Neuronal stem cell (in vitro differentiated cells): ENCODE measurements around the gene FLT4.
"Not testable (repeated sequence)": the region's sequence is repeated elsewhere in the genome, so short reads cannot be mapped to it uniquely, and the experiment has no call there.

Experiments
- DNase-seq: peaks from one replicate; pipeline ENCODE4 v3.0.0-alpha.2; 2013; ENCODE audit warnings: low spot score
- H2AFZ ChIP-seq: one replicate; pipeline ENCODE4 v1.6.1; 2013; ENCODE audit warnings: mild to moderate bottlenecking, low read length, inconsistent platforms
- H2AK5ac ChIP-seq: 2 replicates; pipeline ENCODE4 v1.6.1; 2013; ENCODE audit warnings: low read depth, mild to moderate bottlenecking, inconsistent platforms, low read length, moderate library complexity, mixed read lengths
- H2BK120ac ChIP-seq: 2 replicates; pipeline ENCODE4 v1.6.1; 2013; ENCODE audit warnings: low read depth, mild to moderate bottlenecking, inconsistent platforms, low read length, moderate library complexity, mixed read lengths
- H2BK12ac ChIP-seq: one replicate; pipeline ENCODE4 v1.6.1; 2013; ENCODE audit warnings: low read length, inconsistent platforms
- H2BK15ac ChIP-seq: 2 replicates; pipeline ENCODE4 v1.6.1; 2013; ENCODE audit warnings: mild to moderate bottlenecking, low read length, inconsistent platforms, mixed read lengths
- H2BK5ac ChIP-seq: one replicate; pipeline ENCODE4 v1.6.1; 2013; ENCODE audit warnings: inconsistent platforms, mild to moderate bottlenecking, low read length, moderate library complexity
- H3K14ac ChIP-seq: one replicate; pipeline ENCODE4 v1.6.1; 2013; ENCODE audit warnings: low read length, inconsistent platforms
- H3K18ac ChIP-seq: 2 replicates; pipeline ENCODE4 v1.6.1; 2013; ENCODE audit warnings: low read length, inconsistent platforms
- H3K23ac ChIP-seq: 2 replicates; pipeline ENCODE4 v1.6.1; 2013; ENCODE audit warnings: low read depth, mild to moderate bottlenecking, mixed read lengths, low read length, inconsistent platforms; ENCODE audit not compliant: poor library complexity
- H3K27ac ChIP-seq: replicated peaks from 3 replicates; pipeline ENCODE4 v1.5.1; 2013; ENCODE audit warnings: low read length, inconsistent platforms
- H3K27me3 ChIP-seq, 3 experiments: 2 replicates each; pipeline ENCODE4 v1.6.1; 2013; ENCODE audit warnings: low read length in 3 of 3, mild to moderate bottlenecking in 2 of 3, inconsistent platforms in 1 of 3, low read depth in 1 of 3, mixed read lengths in 1 of 3, moderate library complexity in 1 of 3; ENCODE audit not compliant: control insufficient read depth in 3 of 3, insufficient read depth in 3 of 3
- H3K36me3 ChIP-seq, 2 donors: replicated peaks in 1 of 2; 2 replicates each; pipeline ENCODE4 v1.6.1; 2013; ENCODE audit warnings: low read length in 2 of 2; ENCODE audit not compliant: control insufficient read depth in 2 of 2, insufficient read depth in 2 of 2
- H3K4ac ChIP-seq: 2 replicates; pipeline ENCODE4 v1.6.1; 2013; ENCODE audit warnings: inconsistent platforms, mild to moderate bottlenecking, low read length, moderate library complexity
- H3K4me1 ChIP-seq, 2 donors: 1 replicate in 1 of 2; 2 replicates in 1 of 2; pipeline ENCODE4 v1.6.1; 2013; ENCODE audit warnings: low read length in 2 of 2, low read depth in 1 of 2; ENCODE audit not compliant: control insufficient read depth in 2 of 2, insufficient read depth in 1 of 2
- H3K4me2 ChIP-seq: one replicate; pipeline ENCODE4 v1.6.1; 2013; ENCODE audit warnings: mild to moderate bottlenecking, low read length, inconsistent platforms; ENCODE audit not compliant: insufficient read depth, poor library complexity, severe bottlenecking
- H3K4me3 ChIP-seq, 2 donors: 2 replicates each; pipeline ENCODE4 v1.5.1; 2013; ENCODE audit warnings: low read length in 2 of 2, mild to moderate bottlenecking in 2 of 2, inconsistent platforms in 1 of 2, moderate library complexity in 1 of 2
- H3K79me1 ChIP-seq: one replicate; pipeline ENCODE4 v1.6.1; 2013; ENCODE audit warnings: low read depth, mild to moderate bottlenecking, inconsistent platforms, low read length, moderate library complexity
- H3K9ac ChIP-seq: one replicate; pipeline ENCODE4 v1.6.1; 2013; ENCODE audit warnings: mild to moderate bottlenecking, low read depth, low read length, inconsistent platforms; ENCODE audit not compliant: poor library complexity
- H3K9me3 ChIP-seq, 2 donors: replicated peaks in 1 of 2; 2 replicates each; pipeline versions ENCODE3 to v1.6.1; 2013; ENCODE audit warnings: low read length in 2 of 2, mild to moderate bottlenecking in 2 of 2, inconsistent platforms in 1 of 2, low read depth in 1 of 2, mixed read lengths in 1 of 2, moderate library complexity in 1 of 2; ENCODE audit not compliant: control insufficient read depth in 2 of 2, insufficient read depth in 1 of 2
- H4K8ac ChIP-seq: one replicate; pipeline ENCODE4 v1.6.1; 2013; ENCODE audit warnings: low read depth, mild to moderate bottlenecking, inconsistent platforms, low read length, moderate library complexity
- H4K91ac ChIP-seq: one replicate; pipeline ENCODE4 v1.6.1; 2013; ENCODE audit warnings: low read length, low read depth, mild to moderate bottlenecking, inconsistent platforms; ENCODE audit not compliant: poor library complexity
- WGBS, 2 donors: extraction: QIAGEN DNeasy Blood & Tissue Kit; methylation state at CpG; one replicate each; pipeline ENCODE4 v1.1.7; 2013; ENCODE audit warnings: missing lambda C conversion rate in 2 of 2, mixed read lengths in 1 of 2; ENCODE audit not compliant: insufficient read length in 2 of 2, insufficient replicate concordance in 1 of 2; ENCODE audit errors: extremely low coverage in 2 of 2; 5-methylcytosine and 5-hydroxymethylcytosine counted together

The FLT4 gene

DNA sequence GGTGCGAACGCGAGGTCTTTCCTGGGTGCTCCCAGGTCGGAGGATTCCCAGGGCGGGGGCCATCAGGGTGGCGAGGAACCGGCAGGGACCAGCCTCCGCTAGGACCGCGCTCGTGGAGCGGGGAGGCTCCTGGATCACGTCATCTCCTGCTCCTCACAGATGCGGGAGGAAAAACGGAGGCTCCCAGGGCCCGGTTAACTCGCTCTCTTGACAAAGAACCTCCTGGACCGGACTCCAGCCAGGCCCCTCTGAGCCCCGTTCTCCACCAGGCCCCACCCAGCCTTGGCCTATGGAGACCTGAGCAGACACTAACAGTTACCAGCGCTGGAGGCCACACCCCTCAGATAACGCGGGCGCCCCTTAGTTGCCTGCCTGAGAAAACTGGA, 24.7 kb upstream of the FLT4 start:
- Histone ChIP-seq H3K4me2 (peak overlapping the region; percentile 91), H3K4me3 (peak overlapping the region; percentile 22 to 85), H3K9ac (peak overlapping the region; percentile 91), H3K18ac (peak overlapping the region; percentile 93), H3K14ac (peak overlapping the region; percentile 31), H3K23ac (peak overlapping the region; percentile 80), H2BK15ac (peak overlapping the region; percentile 24), H3K27me3 (peaks cover 8 to 55% (median 15%) of the 10 kb centered on the region in 3 experiments), H2AFZ (peak overlapping the region; percentile 82), H2AK5ac (peak overlapping the region; percentile 61)
- H2BK5ac ChIP-seq, H2BK12ac ChIP-seq, H3K9me3 ChIP-seq, H4K8ac ChIP-seq, H3K36me3 ChIP-seq, H3K79me1 ChIP-seq, H3K27ac ChIP-seq, H3K4ac ChIP-seq, H2BK120ac ChIP-seq, H3K4me1 ChIP-seq, H4K91ac ChIP-seq: not testable (repeated sequence)
- WGBS, 2 donors, result no CpG with 5 or more reads among the region's 23 CpGs
- peak; percentile 9 for DNase-seq

- Histone ChIP-seq H2AK5ac (peak overlapping the region; percentile 61), H4K8ac (peak overlapping the region; percentile 23), H3K27ac (no peak overlapping the region), H3K4me1 (peaks cover 2% of the 10 kb centered on the region in 2 donors), H3K14ac (peak overlapping the region; percentile 31), H3K4me3 (peak overlapping the region; percentile 22 to 85), H3K4ac (no peak overlapping the region), H2BK120ac (no peak overlapping the region), H3K23ac (peak overlapping the region; percentile 95), H3K79me1 (no peaks in the 10 kb centered on the region), H3K9me3 (peaks cover 2 to 3% of the 10 kb centered on the region in 2 donors), H2BK15ac (peak overlapping the region; percentile 24), H2BK12ac (no peak overlapping the region), H2AFZ (peak overlapping the region; percentile 82), H3K4me2 (peak overlapping the region; percentile 91), H4K91ac (no peak overlapping the region), H3K18ac (peak overlapping the region; percentile 93), H3K27me3 (peaks cover 8 to 60% (median 15%) of the 10 kb centered on the region in 3 experiments), H3K9ac (peak overlapping the region; percentile 91), H2BK5ac (no peak overlapping the region), H3K36me3 (no peaks in the 10 kb centered on the region)
- peak; percentile 14 for DNase-seq
- WGBS, 2 donors, result no CpG with 5 or more reads among the region's 64 CpGs
Observed at GRCh38 chr5:180673371-180674089, 24.1 kb upstream of the FLT4 start.

- not testable (repeated sequence) for H3K27ac ChIP-seq, H2BK120ac ChIP-seq
- H3K27me3 ChIP-seq, result peaks cover 8 to 61% (median 15%) of the 10 kb centered on the region in 3 experiments
Observed at GRCh38 chr5:180671958-180672524, 22.6 kb upstream of the FLT4 start.

DNA sequence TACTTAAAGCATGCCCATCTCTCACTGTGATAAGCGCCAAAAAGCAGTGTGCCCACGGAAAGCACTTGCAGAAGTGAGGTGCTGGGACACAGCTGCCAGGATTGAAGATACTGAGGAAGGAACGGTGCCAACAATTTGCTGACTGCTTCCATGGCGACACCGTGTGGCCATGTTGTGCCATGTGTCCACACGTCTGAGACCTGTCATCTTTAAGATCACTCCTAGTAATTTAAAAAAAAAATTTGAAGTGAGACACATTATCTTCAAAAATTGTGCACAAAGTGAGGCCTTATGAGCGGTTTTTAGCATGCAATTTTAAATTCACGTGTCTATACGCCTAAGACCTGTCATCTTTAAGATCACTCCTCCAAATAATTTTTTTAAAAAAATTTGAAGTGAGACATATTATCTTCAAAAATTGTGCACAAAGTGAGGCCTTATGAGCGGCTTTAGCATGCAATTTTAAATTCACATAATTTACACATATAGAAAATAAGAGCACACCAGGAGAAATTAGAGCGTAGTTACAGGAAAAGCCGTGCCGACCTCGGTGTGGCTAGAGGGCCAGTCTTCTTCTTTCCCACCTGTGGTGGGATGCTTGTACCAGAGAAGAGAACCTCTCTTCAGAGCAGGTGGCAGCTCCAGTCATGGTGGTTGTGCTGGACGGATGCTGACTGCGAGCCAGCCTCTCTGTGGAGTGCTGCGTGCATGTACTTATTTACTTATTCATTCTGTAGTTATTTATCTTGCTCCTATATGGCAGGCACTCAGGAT, 21.4 kb upstream of the FLT4 start:
- Histone ChIP-seq H2BK12ac (no peak overlapping the region), H3K23ac (no peak overlapping the region), H3K79me1 (no peaks in the 10 kb centered on the region), H3K9ac (no peak overlapping the region), H4K8ac (no peak overlapping the region), H2AFZ (no peak overlapping the region), H3K36me3 (no peaks in the 10 kb centered on the region), H2BK5ac (no peak overlapping the region), H3K27ac (no peak overlapping the region), H3K9me3 (peaks cover 2 to 3% of the 10 kb centered on the region in 2 donors), H3K4me3 (no peak overlapping the region), H2AK5ac (no peak overlapping the region), H3K27me3 (peaks cover 8 to 58% (median 15%) of the 10 kb centered on the region in 3 experiments), H3K14ac (no peak overlapping the region), H2BK120ac (no peak overlapping the region), H4K91ac (no peak overlapping the region), H2BK15ac (no peak overlapping the region), H3K4ac (no peak overlapping the region), H3K4me2 (no peak overlapping the region), H3K4me1 (peaks cover 2% of the 10 kb centered on the region in 2 donors), H3K18ac (no peak overlapping the region)
- WGBS, 2 donors, result no CpG with 5 or more reads among the region's 17 CpGs
- DNase-seq, result peak; percentile 39

More at GRCh38 chr5:180671958-180672524, 22.6 kb upstream of the FLT4 start:
- H3K4me1 ChIP-seq, H3K9me3 ChIP-seq, H2BK5ac ChIP-seq, DNase-seq, H4K91ac ChIP-seq, H3K9ac ChIP-seq, H3K14ac ChIP-seq, H3K79me1 ChIP-seq, H2BK12ac ChIP-seq, H2AK5ac ChIP-seq, H3K23ac ChIP-seq, H3K18ac ChIP-seq, H2BK15ac ChIP-seq, H3K4me3 ChIP-seq, H3K4ac ChIP-seq, H2AFZ ChIP-seq, H3K36me3 ChIP-seq, H4K8ac ChIP-seq, H3K4me2 ChIP-seq: not testable (repeated sequence)
- WGBS, 2 donors, result no CpG with 5 or more reads among the region's 13 CpGs
